Stimulated activated naive CD8-positive, alpha-beta T cell treated with anti-CD3 and anti-CD28 coated beads, Interleukin-15, Interleukin-2, amounts not matched to agents 100 ng/mL and 50 ng/mL, for 24 hours (primary cell): ENCODE results near the gene ALG2.
"Not testable (repeated sequence)": the region's sequence is repeated elsewhere in the genome, so short reads cannot be mapped to it uniquely, and the experiment has no call there.

Source experiments
- H3K27ac Mint-ChIP-seq: one replicate; pipeline ENCODE4 v1.8.0; 2021; ENCODE audit warnings: mild to moderate bottlenecking, mixed read lengths
- H3K27me3 Mint-ChIP-seq: one replicate; pipeline ENCODE4 v1.8.0; 2021; ENCODE audit warnings: mixed read lengths
- H3K36me3 Mint-ChIP-seq: one replicate; pipeline ENCODE4 v1.8.0; 2021; ENCODE audit warnings: low read depth, mixed read lengths
- H3K4me1 Mint-ChIP-seq: one replicate; pipeline ENCODE4 v1.8.0; 2021; ENCODE audit warnings: low read depth, mixed read lengths
- H3K4me3 Mint-ChIP-seq: one replicate; pipeline ENCODE4 v1.8.0; 2021; ENCODE audit warnings: mild to moderate bottlenecking, mixed read lengths
- H3K9me3 Mint-ChIP-seq: one replicate; pipeline ENCODE4 v1.8.0; 2021; ENCODE audit warnings: mixed read lengths

ALG2 gene

GRCh38 chr9:99251157-99251556 lies 29.4 kb upstream of the ALG2 start:
- H3K27ac Mint-ChIP-seq: no peak overlapping the region
- H3K4me3 Mint-ChIP-seq: no peak overlapping the region
- H3K36me3 Mint-ChIP-seq: peaks cover 8% of the 10 kb centered on the region
- H3K27me3 Mint-ChIP-seq: peaks cover 9% of the 10 kb centered on the region
- peaks cover 4% of the 10 kb centered on the region for H3K9me3 Mint-ChIP-seq
- H3K4me1 Mint-ChIP-seq: peaks cover 55% of the 10 kb centered on the region

GRCh38 chr9:99249619-99250018 lies 27.9 kb upstream of the ALG2 start:
- Mint-ChIP-seq H3K27ac (peak overlapping the region; percentile 22), H3K9me3 (peaks cover 4% of the 10 kb centered on the region), H3K4me3 (no peak overlapping the region), H3K36me3 (peaks cover 4% of the 10 kb centered on the region), H3K27me3 (peaks cover 2% of the 10 kb centered on the region), H3K4me1 (peaks cover 50% of the 10 kb centered on the region)

GRCh38 chr9:99244344-99245260 lies 22.9 kb upstream of the ALG2 start:
- H3K27ac Mint-ChIP-seq: peak overlapping the region; percentile 69
- H3K9me3 Mint-ChIP-seq: peaks cover 4% of the 10 kb centered on the region
- H3K4me1 Mint-ChIP-seq: peaks cover 27% of the 10 kb centered on the region
- H3K27me3 Mint-ChIP-seq: no peaks in the 10 kb centered on the region
- H3K4me3 Mint-ChIP-seq: no peak overlapping the region
- H3K36me3 Mint-ChIP-seq: peaks cover 14% of the 10 kb centered on the region

GRCh38 chr9:99241106-99241505 lies 19.4 kb upstream of the ALG2 start:
- Mint-ChIP-seq H3K27ac (no peak overlapping the region), H3K4me1 (peaks cover 50% of the 10 kb centered on the region), H3K4me3 (no peak overlapping the region), H3K36me3 (peaks cover 26% of the 10 kb centered on the region), H3K27me3 (no peaks in the 10 kb centered on the region), H3K9me3 (peaks cover 4% of the 10 kb centered on the region)

- H3K27me3 Mint-ChIP-seq: no peaks in the 10 kb centered on the region
- H3K4me1 Mint-ChIP-seq: peaks cover 55% of the 10 kb centered on the region
- H3K9me3 Mint-ChIP-seq: peaks cover 4% of the 10 kb centered on the region
- peak overlapping the region; percentile 8 for H3K27ac Mint-ChIP-seq
- peaks cover 31% of the 10 kb centered on the region for H3K36me3 Mint-ChIP-seq
- H3K4me3 Mint-ChIP-seq: no peak overlapping the region
These were observed 17.8 kb upstream of the ALG2 start for GRCh38 chr9:99239341-99240060.

GRCh38 chr9:99238331-99238730 lies 16.6 kb upstream of the ALG2 start:
- Mint-ChIP-seq H3K36me3 (peaks cover 37% of the 10 kb centered on the region), H3K4me1 (peaks cover 54% of the 10 kb centered on the region), H3K9me3 (peaks cover 4% of the 10 kb centered on the region), H3K4me3 (no peak overlapping the region), H3K27me3 (no peaks in the 10 kb centered on the region), H3K27ac (no peak overlapping the region)

GRCh38 chr9:99237849-99238248 lies 16.1 kb upstream of the ALG2 start:
- Mint-ChIP-seq H3K27ac (peak overlapping the region; percentile 64), H3K36me3 (peaks cover 42% of the 10 kb centered on the region), H3K4me1 (peaks cover 54% of the 10 kb centered on the region)
- H3K9me3 Mint-ChIP-seq, H3K4me3 Mint-ChIP-seq, H3K27me3 Mint-ChIP-seq: not testable (repeated sequence)

GRCh38 chr9:99237356-99237755 lies 15.6 kb upstream of the ALG2 start:
- Mint-ChIP-seq H3K27me3 (no peaks in the 10 kb centered on the region), H3K36me3 (peaks cover 47% of the 10 kb centered on the region), H3K9me3 (peaks cover 4% of the 10 kb centered on the region), H3K4me1 (peaks cover 54% of the 10 kb centered on the region), H3K4me3 (no peak overlapping the region), H3K27ac (no peak overlapping the region)

GRCh38 chr9:99235926-99236634 lies 14.3 kb upstream of the ALG2 start:
- Mint-ChIP-seq H3K4me3 (no peak overlapping the region), H3K36me3 (peaks cover 53% of the 10 kb centered on the region), H3K27ac (peak overlapping the region; percentile 81), H3K27me3 (no peaks in the 10 kb centered on the region), H3K9me3 (peaks cover 4% of the 10 kb centered on the region), H3K4me1 (peaks cover 60% of the 10 kb centered on the region)

- Mint-ChIP-seq H3K27ac (peak overlapping the region; percentile 33), H3K4me3 (no peak overlapping the region), H3K4me1 (peaks cover 55% of the 10 kb centered on the region), H3K36me3 (peaks cover 58% of the 10 kb centered on the region), H3K9me3 (peaks cover 4% of the 10 kb centered on the region), H3K27me3 (no peaks in the 10 kb centered on the region)
These were observed 13.3 kb upstream of the ALG2 start for GRCh38 chr9:99235069-99235468.

GRCh38 chr9:99234618-99235017 lies 12.9 kb upstream of the ALG2 start:
- H3K9me3 Mint-ChIP-seq: peaks cover 4% of the 10 kb centered on the region
- peaks cover 51% of the 10 kb centered on the region for H3K4me1 Mint-ChIP-seq
- H3K27me3 Mint-ChIP-seq: no peaks in the 10 kb centered on the region
- no peak overlapping the region for H3K27ac Mint-ChIP-seq
- H3K4me3 Mint-ChIP-seq: no peak overlapping the region
- H3K36me3 Mint-ChIP-seq: peaks cover 57% of the 10 kb centered on the region

- Mint-ChIP-seq H3K36me3 (peaks cover 59% of the 10 kb centered on the region), H3K27ac (no peak overlapping the region), H3K4me3 (no peak overlapping the region)
These were observed 10.0 kb upstream of the ALG2 start for GRCh38 chr9:99231711-99232110.

GRCh38 chr9:99230206-99230605 lies 8.5 kb upstream of the ALG2 start:
- Mint-ChIP-seq H3K27ac (no peak overlapping the region), H3K4me3 (no peak overlapping the region), H3K9me3 (no peaks in the 10 kb centered on the region), H3K36me3 (peaks cover 68% of the 10 kb centered on the region), H3K27me3 (no peaks in the 10 kb centered on the region), H3K4me1 (peaks cover 26% of the 10 kb centered on the region)

More at GRCh38 chr9:99231711-99232110, 10.0 kb upstream of the ALG2 start:
- H3K4me1 Mint-ChIP-seq: peaks cover 25% of the 10 kb centered on the region
- H3K27me3 Mint-ChIP-seq: no peaks in the 10 kb centered on the region
- no peaks in the 10 kb centered on the region for H3K9me3 Mint-ChIP-seq

- H3K27ac Mint-ChIP-seq: no peak overlapping the region
- peaks cover 62% of the 10 kb centered on the region for H3K36me3 Mint-ChIP-seq
- no peak overlapping the region for H3K4me3 Mint-ChIP-seq
These were observed 4.3 kb upstream of the ALG2 start for GRCh38 chr9:99226054-99226453.

GRCh38 chr9:99224445-99224844 lies 2.7 kb upstream of the ALG2 start:
- H3K4me1 Mint-ChIP-seq: peaks cover 57% of the 10 kb centered on the region
- no peaks in the 10 kb centered on the region for H3K9me3 Mint-ChIP-seq
- peak overlapping the region; percentile 45 for H3K27ac Mint-ChIP-seq
- H3K36me3 Mint-ChIP-seq: peaks cover 60% of the 10 kb centered on the region
- H3K4me3 Mint-ChIP-seq: peak overlapping the region; percentile 94
- no peaks in the 10 kb centered on the region for H3K27me3 Mint-ChIP-seq

More at GRCh38 chr9:99226054-99226453, 4.3 kb upstream of the ALG2 start:
- H3K27me3 Mint-ChIP-seq: no peaks in the 10 kb centered on the region
- H3K4me1 Mint-ChIP-seq: peaks cover 43% of the 10 kb centered on the region
- H3K9me3 Mint-ChIP-seq: no peaks in the 10 kb centered on the region
